NCI-H774 (cell line): ENCODE data around the gene PTPN11.
"Not testable (repeated sequence)": the region's sequence is repeated elsewhere in the genome, so short reads cannot be mapped to it uniquely, and the experiment has no call there.

Source experiments
- DNase-seq: peaks from one replicate; lab custom pipeline; 2025; lab: John Stamatoyannopoulos, UW

Gene PTPN11

GRCh38 chr12:112514926-112515642 lies 96.3 kb downstream of the PTPN11 start:
- DNase-seq = no peak

GRCh38 chr12:112515868-112516267 lies 97.1 kb downstream of the PTPN11 start:
- DNase-seq = no peak

DNA sequence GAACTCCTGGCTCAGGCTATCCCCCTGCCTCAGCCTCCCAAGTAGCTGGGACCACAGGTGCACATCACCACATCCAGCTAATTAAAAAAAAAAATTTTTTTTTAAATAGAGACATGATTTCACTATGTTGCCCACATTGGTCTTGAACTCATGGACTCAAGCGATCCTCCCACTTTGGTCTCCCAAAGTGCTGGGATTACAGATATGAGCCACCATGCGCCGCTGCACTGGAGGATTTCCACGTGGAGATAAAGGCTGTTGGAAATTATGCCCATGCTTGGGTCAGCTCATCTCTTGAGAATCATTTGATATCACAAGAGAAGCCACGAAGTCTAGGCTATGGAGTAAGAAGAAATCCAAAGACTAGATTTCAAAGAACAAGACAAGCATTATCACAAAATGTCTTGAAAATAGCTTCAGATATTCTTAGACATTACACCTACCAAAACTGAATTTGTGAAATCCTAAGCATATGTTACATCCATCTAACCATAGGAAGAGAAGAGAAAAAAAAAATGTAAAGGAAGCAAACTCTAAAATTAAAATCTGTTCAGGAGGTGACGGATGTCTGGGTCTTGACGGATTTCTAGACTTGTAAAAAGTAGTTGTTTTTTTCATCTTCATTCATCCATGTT lies 99.1 kb downstream of the PTPN11 start:
- no peak for DNase-seq

DNA sequence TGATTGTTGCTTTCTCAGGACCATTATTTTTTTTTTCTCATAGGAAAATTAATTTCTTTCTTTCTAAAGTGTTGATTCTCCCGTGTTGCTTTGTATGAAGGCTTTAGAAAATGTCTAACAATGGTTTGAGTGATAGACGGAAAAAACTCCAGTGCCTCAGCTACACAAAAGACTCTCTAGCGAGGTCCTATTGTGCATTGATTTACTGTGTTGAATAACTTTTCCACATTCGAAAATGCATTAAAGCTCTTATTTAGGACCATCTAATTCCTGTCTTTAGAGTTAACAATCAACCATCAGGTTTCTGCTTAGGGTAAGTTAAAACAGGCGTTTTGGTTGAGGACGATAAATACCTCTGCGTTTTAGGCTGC lies 99.6 kb downstream of the PTPN11 start:
- DNase-seq = no peak

- DNase-seq = not testable (repeated sequence)
These were observed 101.1 kb downstream of the PTPN11 start for GRCh38 chr12:112519841-112520340.

DNA sequence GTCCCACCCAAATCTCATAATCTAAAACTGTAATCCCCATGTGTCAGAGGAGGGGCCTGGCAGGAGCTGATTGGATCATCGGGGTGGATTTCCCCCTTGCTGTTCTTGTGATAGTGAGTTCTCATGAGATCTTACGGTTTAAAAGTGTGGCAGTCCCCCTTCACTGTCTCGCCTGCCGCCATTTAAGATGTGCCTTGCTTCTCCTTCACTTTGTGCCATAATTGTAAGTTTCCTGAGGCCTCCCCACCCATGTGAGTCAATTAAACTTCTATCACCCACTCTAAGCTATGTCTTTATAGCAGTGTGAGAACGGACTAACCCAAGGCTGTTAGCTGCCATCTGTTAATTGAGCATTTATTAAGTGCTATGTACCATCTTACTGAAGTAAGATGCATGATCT lies 105.1 kb downstream of the PTPN11 start:
- DNase-seq = no peak

GRCh38 chr12:112524269-112524668 lies 105.5 kb downstream of the PTPN11 start:
- no peak for DNase-seq

GRCh38 chr12:112524676-112525425 lies 106.1 kb downstream of the PTPN11 start:
- DNase-seq = no peak

GRCh38 chr12:112525426-112525809 lies 106.7 kb downstream of the PTPN11 start:
- DNase-seq = no peak

DNA sequence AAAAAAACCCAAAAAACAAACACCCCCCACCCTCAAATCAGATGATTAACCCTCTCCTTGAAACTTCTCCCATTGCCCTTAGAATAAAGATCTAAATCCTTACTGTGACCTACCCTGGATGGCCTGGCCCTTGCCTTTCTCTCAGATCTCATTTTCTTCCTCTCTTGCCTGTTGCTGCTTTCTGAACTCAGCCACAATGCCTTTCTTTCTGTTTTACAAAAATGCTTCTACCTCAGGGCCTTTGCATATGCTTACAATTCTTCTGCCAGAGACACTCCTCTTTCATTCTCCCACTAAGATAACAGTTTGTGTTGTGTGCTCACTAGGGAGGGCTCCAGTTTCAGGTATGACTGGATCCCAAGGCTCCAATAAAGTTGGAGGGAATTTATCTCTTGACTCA lies 108.3 kb downstream of the PTPN11 start:
- no peak for DNase-seq

- DNase-seq = no peak
These were observed 108.8 kb downstream of the PTPN11 start for GRCh38 chr12:112527501-112527900.

- DNase-seq = no peak
These were observed 109.8 kb downstream of the PTPN11 start for GRCh38 chr12:112528521-112528920.

GRCh38 chr12:112530941-112531340 lies 112.2 kb downstream of the PTPN11 start:
- DNase-seq = no peak

- no peak for DNase-seq
These were observed 113.4 kb downstream of the PTPN11 start for GRCh38 chr12:112532106-112532505.

GRCh38 chr12:112533528-112533927 lies 114.8 kb downstream of the PTPN11 start:
- DNase-seq = no peak

- DNase-seq = no peak
These were observed 116.3 kb downstream of the PTPN11 start for GRCh38 chr12:112535017-112535416.

- no peak for DNase-seq
These were observed 117.1 kb downstream of the PTPN11 start for GRCh38 chr12:112535637-112536366.

DNA sequence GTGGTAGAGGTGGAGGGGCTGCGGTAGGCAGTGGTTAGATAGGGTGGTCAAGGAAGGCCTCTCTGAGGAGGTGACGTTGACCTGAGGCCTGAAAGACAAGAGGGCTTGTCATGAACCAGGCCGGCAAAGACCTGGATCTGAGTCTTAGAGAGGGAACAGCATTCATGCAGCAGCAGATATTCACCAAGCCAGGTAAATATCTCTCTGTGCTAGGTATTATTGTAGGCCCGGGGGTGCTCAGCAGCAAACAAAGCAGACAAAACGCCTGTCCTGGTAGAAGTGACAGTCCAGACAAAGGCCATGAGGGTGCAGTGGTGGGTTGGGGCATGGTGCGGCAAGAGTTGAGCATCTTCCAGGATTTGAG lies 117.6 kb downstream of the PTPN11 start:
- DNase-seq = no peak

- no peak for DNase-seq
These were observed 119.1 kb downstream of the PTPN11 start for GRCh38 chr12:112537710-112538396.

DNA sequence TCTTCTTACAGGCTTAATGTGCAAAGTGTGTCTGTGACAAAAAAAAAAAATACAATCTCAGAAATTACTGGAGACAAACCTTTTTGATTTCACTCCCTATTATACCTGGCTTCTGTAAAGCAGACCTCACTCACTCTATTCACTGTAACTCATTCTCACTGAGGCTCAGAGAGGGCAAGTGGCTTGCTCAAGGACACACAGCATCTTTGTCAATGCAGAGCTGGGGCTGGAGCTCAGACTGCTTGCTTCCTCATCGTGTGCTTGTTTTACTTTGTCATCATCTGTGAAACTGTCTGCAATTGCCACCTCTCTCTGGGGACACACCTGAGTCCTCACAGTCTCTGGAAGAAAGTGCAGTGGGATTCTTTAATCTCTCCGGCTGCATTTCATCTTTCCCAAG lies 120.0 kb downstream of the PTPN11 start:
- no peak for DNase-seq

- DNase-seq = no peak
These were observed 120.5 kb downstream of the PTPN11 start for GRCh38 chr12:112539221-112539620.

DNA sequence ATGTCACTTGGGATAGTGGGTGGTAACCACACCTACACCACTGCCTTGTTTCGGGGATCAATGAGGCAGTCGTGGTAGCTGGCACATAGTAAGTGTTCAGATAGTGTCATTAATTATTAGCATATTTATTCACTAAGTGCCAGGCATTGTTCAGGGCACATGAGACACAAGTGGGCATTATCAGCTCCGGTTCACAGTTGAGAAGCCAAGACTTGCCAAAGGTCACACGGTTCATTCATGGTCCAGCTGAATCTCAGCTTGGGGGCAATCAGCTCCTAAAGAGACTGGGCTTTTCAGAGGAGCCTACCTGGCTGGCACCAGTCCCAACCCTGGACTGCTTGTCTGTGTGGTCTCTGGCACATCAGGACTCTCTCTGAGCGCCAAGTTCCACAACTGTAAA lies 121.3 kb downstream of the PTPN11 start:
- no peak for DNase-seq
